ENCODE data around the gene CFAP77.

DNA sequence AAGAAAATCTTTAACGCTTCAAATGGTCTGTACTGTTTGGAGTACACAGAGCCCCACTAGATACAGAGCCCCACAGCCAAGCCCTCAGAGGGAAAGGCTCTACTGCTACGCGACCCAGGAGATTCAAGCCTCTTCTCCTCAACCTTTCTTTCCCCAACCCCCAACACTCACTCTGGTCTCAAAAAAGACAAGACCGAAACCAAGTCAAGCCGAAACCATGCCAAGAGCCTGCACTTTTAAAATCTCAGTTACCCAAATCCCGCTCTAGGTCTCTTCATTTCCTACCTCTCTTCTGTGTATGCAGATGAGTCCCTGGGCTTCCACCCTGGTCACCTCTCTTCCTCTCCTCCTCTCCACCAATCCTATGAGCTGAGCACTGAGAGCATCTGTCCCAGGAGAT lies 204.3 kb downstream of the CFAP77 start:
- TF ChIP-seq CTCF (IDR thresholded peaks at IDR 0.05; ENCODE audit: insufficient read depth, low read length) (no peak), POLR2AphosphoS5 (IDR thresholded peaks at IDR 0.05; ENCODE audit: low read depth) (no peak), GABPA (IDR thresholded peaks at IDR 0.05; ENCODE audit: low read depth) (no peak), SPI1 (IDR thresholded peaks at IDR 0.05; ENCODE audit: borderline replicate concordance, low read depth) (no peak)
